Endothelial cell of umbilical vein (primary cell): Measurements from ENCODE around the gene KCTD2. TPM values are rescaled to one million over a fixed set of nuclear protein-coding genes. Genes with fewer than 3 reads are reported as not detected.

Source experiments
- BruUV-seq: library from RNA; stranded (reverse); fragments of 400-500 nt; replicated peaks from 2 replicates; lab custom pipeline; 2021; lab: Mats Ljungman, UMichigan
- CTCF ChIA-PET: fragments of 300-600, 350-600 bp; sonication (Branson Sonifier 250); formaldehyde crosslinking; loops from one replicate; lab custom pipeline; 2021; ENCODE audit warnings: antibody characterized with exemption, inconsistent platforms; lab: Charles Lee
- POLR2A ChIA-PET: fragments of 300-600, 350-600 bp; sonication (Branson Sonifier 250); formaldehyde crosslinking; loops from one replicate; lab custom pipeline; 2021; ENCODE audit warnings: antibody characterized with exemption, inconsistent platforms; lab: Charles Lee
- DNase-seq: peaks from one replicate; pipeline ENCODE4 v3.0.0-alpha.2; 2011; ENCODE audit warnings: low read depth, low spot score
- FAIRE-seq: peaks from 2 replicates; lab custom pipeline; 2011; peaks lifted over from hg19 to GRCh38; lab: Jason Lieb, UNC
- H2AFZ ChIP-seq: 2 replicates; pipeline ENCODE4 v1.6.0; 2012; ENCODE audit warnings: low read depth, low read length, control low read depth, inconsistent platforms
- H3K27ac ChIP-seq: 2 replicates; pipeline ENCODE4 v1.5.1; 2011; ENCODE audit warnings: low read depth, mild to moderate bottlenecking, control low read depth, low read length, moderate library complexity; ENCODE audit not compliant: insufficient read depth
- H3K27me3 ChIP-seq, 2 experiments: 2 replicates each; pipeline versions ENCODE4 v1.6.0 to v1.6.1; 2011; ENCODE audit warnings: low read length in 2 of 2, mixed read lengths in 1 of 2; ENCODE audit not compliant: control insufficient read depth in 2 of 2, insufficient read depth in 2 of 2
- H3K36me3 ChIP-seq, 2 experiments: 2 replicates in 1 of 2; 3 replicates in 1 of 2; pipeline ENCODE4 v1.5.1; 2011; ENCODE audit warnings: low read length in 2 of 2, mild to moderate bottlenecking in 1 of 2, moderate library complexity in 1 of 2; ENCODE audit not compliant: control insufficient read depth in 2 of 2, insufficient read depth in 2 of 2; ENCODE audit errors: extremely low read depth in 1 of 2
- H3K4me1 ChIP-seq: 3 replicates; pipeline ENCODE4 v1.5.1; 2011; ENCODE audit warnings: mild to moderate bottlenecking, low read length; ENCODE audit not compliant: control insufficient read depth, insufficient read depth; ENCODE audit errors: extremely low read depth
- H3K4me2 ChIP-seq: 2 replicates; pipeline ENCODE4 v1.6.1; 2011; ENCODE audit warnings: low read length, control low read depth, mixed read lengths; ENCODE audit not compliant: insufficient read depth
- H3K4me3 ChIP-seq, 3 experiments: fragments of 200-600 bp in 1 of 3; sonication (generic), shearing (Covaris generic) in 1 of 3; replicated peaks in 1 of 3; 2 replicates each; pipeline ENCODE4 v1.5.1; 2011 to 2016; ENCODE audit warnings: control low read depth in 3 of 3, low read length in 3 of 3, mild to moderate bottlenecking in 2 of 3, inconsistent platforms in 1 of 3, low read depth in 1 of 3, moderate library complexity in 1 of 3; ENCODE audit not compliant: insufficient read depth in 1 of 3
- H3K79me2 ChIP-seq: 2 replicates; pipeline ENCODE4 v1.6.0; 2012; ENCODE audit warnings: low read length, inconsistent platforms; ENCODE audit not compliant: control insufficient read depth, insufficient read depth
- H3K9ac ChIP-seq: replicated peaks from 2 replicates; pipeline ENCODE3; 2011; ENCODE audit warnings: low read length, control low read depth; ENCODE audit not compliant: insufficient read depth; ENCODE audit errors: extremely low read depth
- H3K9me1 ChIP-seq: replicated peaks from 3 replicates; pipeline ENCODE4 v1.6.0; 2011; ENCODE audit warnings: mild to moderate bottlenecking, low read length; ENCODE audit not compliant: control insufficient read depth, insufficient read depth; ENCODE audit errors: extremely low read depth
- H3K9me3 ChIP-seq: replicated peaks from 2 replicates; pipeline ENCODE4 v1.5.1; 2012; ENCODE audit warnings: low read length, inconsistent platforms; ENCODE audit not compliant: control insufficient read depth, insufficient read depth
- H4K20me1 ChIP-seq: replicated peaks from 2 replicates; pipeline ENCODE3; 2011; ENCODE audit warnings: mild to moderate bottlenecking, low read length; ENCODE audit not compliant: control insufficient read depth, insufficient read depth; ENCODE audit errors: extremely low read depth
- CTCF ChIP-seq, 2 donors: IDR thresholded peaks; 1 replicate in 1 of 2; 2 replicates in 1 of 2; pipeline ENCODE4 v1.5.1; 2011; ENCODE audit warnings: low read length in 2 of 2, mild to moderate bottlenecking in 2 of 2, moderate library complexity in 2 of 2, control low read depth in 1 of 2, inconsistent platforms in 1 of 2, low read depth in 1 of 2; ENCODE audit not compliant: insufficient read depth in 1 of 2; ENCODE audit errors: extremely low read depth in 1 of 2
- EZH2 ChIP-seq: IDR thresholded peaks from 2 replicates; pipeline ENCODE4 v1.6.1; 2012; ENCODE audit warnings: borderline replicate concordance, low read depth, mild to moderate bottlenecking, moderate library complexity, low read length, inconsistent platforms; ENCODE audit not compliant: severe bottlenecking
- FOS ChIP-seq: IDR thresholded peaks from 2 replicates; pipeline ENCODE4 v1.6.1; 2011; ENCODE audit warnings: mild to moderate bottlenecking, low read length, moderate library complexity, borderline replicate concordance; ENCODE audit not compliant: insufficient read depth
- GATA2 ChIP-seq: IDR thresholded peaks from 2 replicates; pipeline ENCODE4 v1.7.0; 2011; ENCODE audit warnings: low read depth, mild to moderate bottlenecking, moderate library complexity, mixed read lengths, low read length; ENCODE audit not compliant: insufficient read length, insufficient read depth
- JUN ChIP-seq: IDR thresholded peaks from 2 replicates; pipeline ENCODE4 v1.6.1; 2011; ENCODE audit warnings: borderline replicate concordance, low read depth; ENCODE audit not compliant: insufficient read length, insufficient read depth
- MAX ChIP-seq: IDR thresholded peaks from 2 replicates; pipeline ENCODE4 v1.6.1; 2011; ENCODE audit not compliant: insufficient read depth, insufficient read length
- MYC ChIP-seq: IDR thresholded peaks from one replicate; pipeline ENCODE4 v1.6.1; 2011; ENCODE audit warnings: mild to moderate bottlenecking, low read depth, low read length
- POLR2A ChIP-seq: IDR thresholded peaks from 2 replicates; pipeline ENCODE4 v1.6.1; 2012; ENCODE audit warnings: low read depth, mild to moderate bottlenecking, control low read depth, low read length
- POLR2AphosphoS5 ChIP-seq: IDR thresholded peaks from 2 replicates; pipeline ENCODE4 v1.6.1; 2012; ENCODE audit warnings: low read depth, mild to moderate bottlenecking, control low read depth, low read length, moderate library complexity; ENCODE audit not compliant: insufficient read depth
- dilution Hi-C: fragments of 300-500 bp; cut with MboI; formaldehyde crosslinking; loops from one replicate; pipeline ENCODE4 v1.15.0; 2019; ENCODE audit warnings: low sequenced_read_pairs; ENCODE audit not compliant: extremely low pct_ligation_motif_present
- intact Hi-C: fragments of 100-400 bp; cut with micrococcal nuclease; formaldehyde crosslinking; loops from one replicate; pipeline ENCODE4 v1.10.0; 2022
- polyA plus RNA-seq, 4 experiments: library from polyadenylated mRNA; depleted of rRNA in 3 of 4; stranded (reverse) in 3 of 4; unstranded in 1 of 4; fragments of >200 nt; gene quantifications; 2 replicates each; pipeline versions ENCODE4 v1.2.1 to v1.2.3, GENCODE V29; 2011 to 2012; ENCODE audit warnings: missing spikeins in 1 of 4
- total RNA-seq: library from RNA; stranded (reverse); gene quantifications from 2 replicates; pipeline ENCODE4 v1.2.3, GENCODE V29; 2021

The KCTD2 gene
- total and polyA plus RNA-seq, 2 donors (not counting 3 experiments of a cell fraction or from before 2014, with no cell fraction given): 23.2 to 24.8 TPM

GRCh38 chr17:75077072-75077495 lies 30.1 kb downstream of the KCTD2 start:
- no peaks in the 10 kb centered on the region for H3K79me2 ChIP-seq
- no peaks in the 10 kb centered on the region for H4K20me1 ChIP-seq
- POLR2A ChIA-PET: no interaction called here
- no peaks in the 10 kb centered on the region for H3K27me3 ChIP-seq
- no peaks in the 10 kb centered on the region for H3K9me3 ChIP-seq
- TF ChIP-seq FOS: no peak
- TF ChIP-seq MYC: no peak
- TF ChIP-seq EZH2: no peak
- TF ChIP-seq POLR2A: no peak
- no peak for TF ChIP-seq GATA2
- TF ChIP-seq POLR2AphosphoS5: no peak
- no peak for TF ChIP-seq MAX
- TF ChIP-seq JUN: no peak
- TF ChIP-seq CTCF (IDR thresholded peaks at IDR 0.05; ENCODE audit: extremely low read depth in 1 of 2, insufficient read depth in 1 of 2, low read depth in 1 of 2, low read length in 2 of 2): no peak
- peak overlapping the region; percentile 16 for H3K27ac ChIP-seq
- peaks cover 16% of the 10 kb centered on the region for H3K4me1 ChIP-seq
- no peak for DNase-seq
- peak overlapping the region in 1 of 3 experiments; percentile 34 for H3K4me3 ChIP-seq
- peak overlapping the region; percentile 97 for H2AFZ ChIP-seq
- peak overlapping the region; percentile 53 for H3K4me2 ChIP-seq
- no peaks in the 10 kb centered on the region for H3K9me1 ChIP-seq
- no TSS peak for BruUV-seq
- dilution Hi-C loops: no loop called here
- CTCF ChIA-PET: interaction anchor here (0.8 to 3.5 kb wide), 6 partner anchors 17 to 37 kb away, joined by 3 to 15 read pairs (median 4); partner anchors contain the start of gene ARMC7
- no peak for FAIRE-seq
- peak overlapping the region; percentile 24 for H3K9ac ChIP-seq
- H3K36me3 ChIP-seq: no peaks in the 10 kb centered on the region
- intact Hi-C loops: loop anchor here (1.0 to 2.0 kb wide), 2 partner anchors 10 to 28 kb away; partner anchors contain the start of gene SLC16A5
